Measurements from ENCODE around the gene WWOX. TPM values are rescaled to one million over a fixed set of nuclear protein-coding genes. Genes with fewer than 3 reads are reported as not detected.

Gene WWOX
- total and polyA plus RNA-seq, 2 of the 13 experiments (the other 11 are each of a cell fraction or from before 2014, with no cell fraction given) = 9.1 to 37.4 TPM

DNA sequence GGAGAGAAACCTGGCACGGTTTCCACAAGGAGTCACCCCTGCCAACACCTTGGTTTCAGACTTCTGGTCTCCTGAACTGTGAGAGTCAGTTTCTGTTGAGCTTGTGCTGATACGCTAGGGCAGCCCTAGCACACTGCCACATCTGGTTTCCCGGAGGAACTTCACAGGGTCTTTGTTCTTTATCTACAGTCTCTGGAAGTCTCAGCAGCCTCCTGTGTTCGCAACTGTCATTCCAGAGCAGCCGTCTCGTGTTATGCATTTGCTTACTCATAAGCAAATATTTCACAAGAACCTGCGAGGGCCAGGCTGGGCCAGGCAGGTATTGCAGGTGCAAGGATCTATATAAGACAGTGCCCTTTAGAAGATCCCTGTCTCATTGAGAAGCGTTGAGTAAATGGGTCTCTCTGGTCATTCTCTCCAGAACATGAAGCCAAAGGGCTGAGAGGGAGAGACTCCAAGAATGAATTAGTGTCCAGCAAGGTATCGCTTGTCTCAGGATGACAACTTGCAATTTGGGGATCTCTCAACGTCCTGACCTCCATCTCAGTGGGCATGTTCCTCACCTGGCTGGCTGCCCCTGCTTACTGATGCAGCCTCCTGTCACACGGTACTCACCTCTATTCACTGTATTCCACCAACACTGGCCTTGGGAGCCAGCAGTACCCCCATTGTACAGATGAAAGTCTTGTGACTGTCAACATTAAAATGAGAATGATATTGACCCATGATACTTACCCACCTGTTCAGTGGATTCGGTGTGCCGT, 141.2 kb downstream of the WWOX start (continued):
- TF ChIP-seq HNF1A (IDR thresholded peaks at IDR 0.05; ENCODE audit: low read depth) (no peak), HNF1A (CRISPR knock-in tag; IDR thresholded peaks at IDR 0.05; ENCODE audit: borderline replicate concordance) (no peak; the same call in 1 of the 2 replicates), ESRRA (CRISPR knock-in tag; IDR thresholded peaks at IDR 0.05; ENCODE audit: low read depth) (no peak), ZNF788 (CRISPR knock-in tag; IDR thresholded peaks at IDR 0.05; ENCODE audit: borderline replicate concordance) (no peak), NFAT5 (CRISPR knock-in tag; IDR thresholded peaks at IDR 0.05) (no peak), NFE2 (CRISPR knock-in tag; IDR thresholded peaks at IDR 0.05) (no peak), AHR (CRISPR knock-in tag; IDR thresholded peaks at IDR 0.05) (no peak), SRSF4 (IDR thresholded peaks at IDR 0.05; ENCODE audit: low read depth, low read length, poor library complexity, severe bottlenecking) (no peak), MTA3 (CRISPR knock-in tag; IDR thresholded peaks at IDR 0.05) (no peak), SMARCE1 (IDR thresholded peaks at IDR 0.05; ENCODE audit: borderline replicate concordance) (no peak), TRIM24 (CRISPR knock-in tag; IDR thresholded peaks at IDR 0.05) (no peak), GMEB1 (CRISPR knock-in tag; IDR thresholded peaks at IDR 0.05; ENCODE audit: borderline replicate concordance) (no peak), MBNL3 (CRISPR knock-in tag; conservative IDR thresholded peaks at IDR 0.05) (no peak)
- TF ChIP-seq, protein P1, sequence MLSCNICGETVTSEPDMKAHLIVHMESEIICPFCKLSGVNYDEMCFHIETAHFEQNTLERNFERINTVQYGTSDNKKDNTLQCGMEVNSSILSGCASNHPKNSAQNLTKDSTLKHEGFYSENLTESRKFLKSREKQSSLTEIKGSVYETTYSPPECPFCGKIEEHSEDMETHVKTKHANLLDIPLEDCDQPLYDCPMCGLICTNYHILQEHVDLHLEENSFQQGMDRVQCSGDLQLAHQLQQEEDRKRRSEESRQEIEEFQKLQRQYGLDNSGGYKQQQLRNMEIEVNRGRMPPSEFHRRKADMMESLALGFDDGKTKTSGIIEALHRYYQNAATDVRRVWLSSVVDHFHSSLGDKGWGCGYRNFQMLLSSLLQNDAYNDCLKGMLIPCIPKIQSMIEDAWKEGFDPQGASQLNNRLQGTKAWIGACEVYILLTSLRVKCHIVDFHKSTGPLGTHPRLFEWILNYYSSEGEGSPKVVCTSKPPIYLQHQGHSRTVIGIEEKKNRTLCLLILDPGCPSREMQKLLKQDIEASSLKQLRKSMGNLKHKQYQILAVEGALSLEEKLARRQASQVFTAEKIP (CRISPR knock-in tag; IDR thresholded peaks at IDR 0.05; ENCODE audit: borderline replicate concordance) = no peak
